ENCODE data around the gene GP1BB. TPM values are rescaled to one million over a fixed set of nuclear protein-coding genes. Genes with fewer than 3 reads are reported as not detected.
A peak's percentile ranks its signal among the peaks of the same experiment; 100 is the strongest.

The GP1BB gene
- total and polyA plus RNA-seq, 12 donors: 5.3 to 56.1 (median 9.5) TPM; not detected in 6

DNA sequence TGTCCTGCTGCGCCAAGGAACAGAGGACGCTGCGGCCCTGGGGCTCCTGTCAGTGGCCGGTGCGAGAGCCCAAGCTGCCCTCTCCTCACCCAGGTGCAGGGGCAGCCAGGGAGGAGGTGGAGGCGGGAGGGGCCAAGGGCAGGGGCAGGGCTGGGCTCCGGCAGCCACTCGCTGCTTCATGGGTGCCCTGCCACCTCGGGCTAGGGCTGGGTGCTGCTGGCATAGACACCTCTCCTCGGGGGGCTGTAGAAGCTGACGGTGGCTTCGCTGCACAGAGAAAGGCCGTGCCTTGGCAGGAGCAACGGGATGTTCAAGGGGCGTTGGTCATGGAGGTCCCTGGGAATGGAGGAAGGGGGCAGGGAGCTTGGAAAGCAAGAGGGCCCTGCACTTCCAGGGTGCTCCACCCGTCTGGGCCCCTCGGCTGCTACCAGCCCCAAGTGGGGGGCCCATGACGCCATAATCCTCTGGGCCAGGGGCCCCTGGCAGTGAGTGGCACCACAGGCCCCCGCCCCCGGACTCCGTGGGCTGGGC lies 35.6 kb downstream of the GP1BB start:
- Histone ChIP-seq H3K27ac (no peak overlapping the region), H3K27me3 (peaks cover 80 to 94% (median 92%) of the 10 kb centered on the region in 7 donors), H3K4me3 (no peak overlapping the region), H3K36me3 (no peaks in the 10 kb centered on the region), H3K4me1 (peaks cover 14 to 43% (median 35%) of the 10 kb centered on the region in 9 donors), H3K9me3 (no peaks in the 10 kb centered on the region)
- DNase-seq: no peak
- 6% methylated on average over 21 of the region's 21 CpGs for WGBS, 2 donors
- ATAC-seq: no peak
- intact Hi-C loops (cut with DNase I): loop anchor here in 2 of 10 donors (10.0 kb wide), 2 partner anchors 46 to 86 kb away; no protein-coding TSS in a partner anchor
- TF ChIP-seq, protein P1, sequence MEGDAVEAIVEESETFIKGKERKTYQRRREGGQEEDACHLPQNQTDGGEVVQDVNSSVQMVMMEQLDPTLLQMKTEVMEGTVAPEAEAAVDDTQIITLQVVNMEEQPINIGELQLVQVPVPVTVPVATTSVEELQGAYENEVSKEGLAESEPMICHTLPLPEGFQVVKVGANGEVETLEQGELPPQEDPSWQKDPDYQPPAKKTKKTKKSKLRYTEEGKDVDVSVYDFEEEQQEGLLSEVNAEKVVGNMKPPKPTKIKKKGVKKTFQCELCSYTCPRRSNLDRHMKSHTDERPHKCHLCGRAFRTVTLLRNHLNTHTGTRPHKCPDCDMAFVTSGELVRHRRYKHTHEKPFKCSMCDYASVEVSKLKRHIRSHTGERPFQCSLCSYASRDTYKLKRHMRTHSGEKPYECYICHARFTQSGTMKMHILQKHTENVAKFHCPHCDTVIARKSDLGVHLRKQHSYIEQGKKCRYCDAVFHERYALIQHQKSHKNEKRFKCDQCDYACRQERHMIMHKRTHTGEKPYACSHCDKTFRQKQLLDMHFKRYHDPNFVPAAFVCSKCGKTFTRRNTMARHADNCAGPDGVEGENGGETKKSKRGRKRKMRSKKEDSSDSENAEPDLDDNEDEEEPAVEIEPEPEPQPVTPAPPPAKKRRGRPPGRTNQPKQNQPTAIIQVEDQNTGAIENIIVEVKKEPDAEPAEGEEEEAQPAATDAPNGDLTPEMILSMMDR (IDR thresholded peaks at IDR 0.05): no peak

DNA sequence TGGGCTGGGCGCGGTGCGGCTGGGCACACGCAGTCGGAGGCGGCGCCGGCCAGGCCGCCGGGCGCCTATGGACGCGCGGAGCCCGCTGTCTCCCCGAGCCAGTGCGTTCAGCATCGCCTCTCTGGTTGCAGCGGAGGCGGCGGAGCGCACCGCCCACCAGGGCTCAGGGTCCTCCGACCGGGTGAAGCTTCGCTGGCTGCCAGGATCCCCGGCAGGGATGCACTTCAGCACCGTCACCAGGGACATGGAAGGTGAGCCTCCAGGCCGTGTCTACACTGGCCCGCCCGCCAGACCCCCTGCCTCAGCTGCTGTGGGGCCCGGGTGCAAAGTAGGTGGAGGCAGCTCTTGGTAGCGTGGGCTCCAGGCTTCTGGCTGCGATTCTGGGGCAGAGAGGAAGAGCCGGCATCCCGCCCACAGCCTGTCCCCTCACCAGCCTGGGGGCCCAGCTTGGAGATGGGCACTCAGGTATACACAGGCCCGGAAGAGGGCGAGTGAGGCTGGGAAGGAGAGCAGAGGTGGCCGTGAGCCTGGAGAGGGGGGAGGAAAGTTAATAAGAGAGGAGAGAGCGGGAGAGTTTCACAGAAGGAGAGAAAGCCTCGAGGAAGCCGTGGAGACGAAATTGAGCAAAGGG lies 36.2 kb downstream of the GP1BB start:
- intact Hi-C loops (cut with DNase I): loop anchor here in 2 of 10 donors (10.0 kb wide), 2 partner anchors 45 to 85 kb away; no protein-coding TSS in a partner anchor
- ATAC-seq: no peak

DNA sequence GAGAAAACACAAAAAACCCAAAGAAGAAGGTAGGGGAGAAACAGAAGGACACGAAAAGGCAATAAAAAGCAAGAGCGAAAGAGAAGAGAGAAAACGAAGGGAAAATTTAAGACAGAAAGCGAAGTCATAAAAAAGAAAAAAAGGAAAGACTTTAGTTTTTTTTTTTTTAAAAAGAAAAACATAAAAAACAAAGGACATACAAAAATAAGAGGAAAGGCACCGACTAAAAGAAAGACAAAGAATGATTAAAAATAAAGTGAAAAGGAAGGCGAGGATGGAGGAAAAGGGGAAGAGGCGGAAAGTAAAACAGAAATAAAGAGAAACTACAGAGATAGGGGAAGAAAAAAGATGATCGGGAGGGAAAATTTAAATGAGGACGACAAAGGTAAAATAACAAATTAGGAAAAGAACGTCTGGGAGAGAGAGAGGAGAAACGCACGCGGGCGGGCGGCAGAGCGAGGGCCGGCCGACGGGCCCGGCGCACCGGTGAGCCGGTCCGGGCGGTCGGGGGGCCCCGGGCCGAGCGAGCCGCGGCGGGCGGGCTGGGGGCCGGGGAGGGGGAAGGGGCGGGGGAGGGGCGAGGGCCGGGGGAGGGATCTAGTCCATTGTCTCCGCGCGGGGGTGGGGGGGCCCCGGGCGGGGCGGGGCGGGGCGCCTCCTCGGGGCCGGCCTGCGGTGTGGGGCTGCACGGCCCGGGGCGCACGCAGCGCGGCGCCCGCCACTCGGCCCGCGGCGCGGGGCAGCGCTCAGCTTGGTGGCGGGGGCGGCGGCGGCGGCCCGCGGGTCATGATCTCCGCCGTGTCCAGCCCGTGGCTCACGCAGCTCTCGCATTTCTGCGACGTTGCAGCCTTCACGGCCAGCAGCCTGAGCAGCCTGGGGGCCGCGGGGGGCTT lies 37.0 kb downstream of the GP1BB start, which contains the start of gene TBX1:
TSS of gene TBX1 (plus strand) at position 721 of the 893 bp plus-strand sequence. CDS start at position 787, 66 bp downstream.
- ATAC-seq (no peak), DNase-seq (no peak)
- TF ChIP-seq, protein P1 (IDR thresholded peaks at IDR 0.05): no peak
- Histone ChIP-seq H3K27me3 (peaks cover 78 to 94% (median 92%) of the 10 kb centered on the region in 7 donors), H3K27ac (no peak within 1 kb of the TSS), H3K4me3 (peak within 1 kb of the TSS in 4 of 10 donors; percentile 6 to 34 (median 24)), H3K9me3 (no peaks in the 10 kb centered on the region), H3K36me3 (no peaks in the 10 kb centered on the region), H3K4me1 (peaks cover 14 to 39% (median 30%) of the 10 kb centered on the region in 9 donors)
- WGBS, 2 donors: 4% methylated on average over 43 to 51 of the region's 79 CpGs
- intact Hi-C loops (cut with DNase I): no loop called here

More for the DNA sequence above, 36.2 kb downstream of the GP1BB start:
- peak overlapping the region in 1 of 10 donors; percentile 24 for H3K4me3 ChIP-seq
- no peak for DNase-seq
- H3K36me3 ChIP-seq: no peaks in the 10 kb centered on the region
- 3 to 4% methylated on average over 42 to 43 of the region's 43 CpGs for WGBS, 2 donors
- TF ChIP-seq, protein P1 (IDR thresholded peaks at IDR 0.05): no peak
- peaks cover 80 to 94% (median 92%) of the 10 kb centered on the region in 7 donors for H3K27me3 ChIP-seq
- H3K4me1 ChIP-seq: peaks cover 14 to 43% (median 35%) of the 10 kb centered on the region in 9 donors
- no peak overlapping the region for H3K27ac ChIP-seq
- no peaks in the 10 kb centered on the region for H3K9me3 ChIP-seq
